Endothelial cell of umbilical vein (primary cell): ENCODE results near the gene NCAN. TPM values are rescaled to one million over a fixed set of nuclear protein-coding genes. Genes with fewer than 3 reads are reported as not detected.

Experiments
- BruUV-seq: library from RNA; stranded (reverse); fragments of 400-500 nt; replicated peaks from 2 replicates; lab custom pipeline; 2021; lab: Mats Ljungman, UMichigan
- CTCF ChIA-PET: fragments of 300-600, 350-600 bp; sonication (Branson Sonifier 250); formaldehyde crosslinking; loops from one replicate; lab custom pipeline; 2021; ENCODE audit warnings: antibody characterized with exemption, inconsistent platforms; lab: Charles Lee
- POLR2A ChIA-PET: fragments of 300-600, 350-600 bp; sonication (Branson Sonifier 250); formaldehyde crosslinking; loops from one replicate; lab custom pipeline; 2021; ENCODE audit warnings: antibody characterized with exemption, inconsistent platforms; lab: Charles Lee
- DNase-seq: peaks from one replicate; pipeline ENCODE4 v3.0.0-alpha.2; 2011; ENCODE audit warnings: low read depth, low spot score
- FAIRE-seq: peaks from 2 replicates; lab custom pipeline; 2011; peaks lifted over from hg19 to GRCh38; lab: Jason Lieb, UNC
- H2AFZ ChIP-seq: 2 replicates; pipeline ENCODE4 v1.6.0; 2012; ENCODE audit warnings: low read depth, low read length, control low read depth, inconsistent platforms
- H3K27ac ChIP-seq: 2 replicates; pipeline ENCODE4 v1.5.1; 2011; ENCODE audit warnings: low read depth, mild to moderate bottlenecking, control low read depth, low read length, moderate library complexity; ENCODE audit not compliant: insufficient read depth
- H3K27me3 ChIP-seq, 2 experiments: 2 replicates each; pipeline versions ENCODE4 v1.6.0 to v1.6.1; 2011; ENCODE audit warnings: low read length in 2 of 2, mixed read lengths in 1 of 2; ENCODE audit not compliant: control insufficient read depth in 2 of 2, insufficient read depth in 2 of 2
- H3K36me3 ChIP-seq, 2 experiments: 2 replicates in 1 of 2; 3 replicates in 1 of 2; pipeline ENCODE4 v1.5.1; 2011; ENCODE audit warnings: low read length in 2 of 2, mild to moderate bottlenecking in 1 of 2, moderate library complexity in 1 of 2; ENCODE audit not compliant: control insufficient read depth in 2 of 2, insufficient read depth in 2 of 2; ENCODE audit errors: extremely low read depth in 1 of 2
- H3K4me1 ChIP-seq: 3 replicates; pipeline ENCODE4 v1.5.1; 2011; ENCODE audit warnings: mild to moderate bottlenecking, low read length; ENCODE audit not compliant: control insufficient read depth, insufficient read depth; ENCODE audit errors: extremely low read depth
- H3K4me2 ChIP-seq: 2 replicates; pipeline ENCODE4 v1.6.1; 2011; ENCODE audit warnings: low read length, control low read depth, mixed read lengths; ENCODE audit not compliant: insufficient read depth
- H3K4me3 ChIP-seq, 3 experiments: fragments of 200-600 bp in 1 of 3; sonication (generic), shearing (Covaris generic) in 1 of 3; replicated peaks in 1 of 3; 2 replicates each; pipeline ENCODE4 v1.5.1; 2011 to 2016; ENCODE audit warnings: control low read depth in 3 of 3, low read length in 3 of 3, mild to moderate bottlenecking in 2 of 3, inconsistent platforms in 1 of 3, low read depth in 1 of 3, moderate library complexity in 1 of 3; ENCODE audit not compliant: insufficient read depth in 1 of 3
- H3K79me2 ChIP-seq: 2 replicates; pipeline ENCODE4 v1.6.0; 2012; ENCODE audit warnings: low read length, inconsistent platforms; ENCODE audit not compliant: control insufficient read depth, insufficient read depth
- H3K9ac ChIP-seq: replicated peaks from 2 replicates; pipeline ENCODE3; 2011; ENCODE audit warnings: low read length, control low read depth; ENCODE audit not compliant: insufficient read depth; ENCODE audit errors: extremely low read depth
- H3K9me1 ChIP-seq: replicated peaks from 3 replicates; pipeline ENCODE4 v1.6.0; 2011; ENCODE audit warnings: mild to moderate bottlenecking, low read length; ENCODE audit not compliant: control insufficient read depth, insufficient read depth; ENCODE audit errors: extremely low read depth
- H3K9me3 ChIP-seq: replicated peaks from 2 replicates; pipeline ENCODE4 v1.5.1; 2012; ENCODE audit warnings: low read length, inconsistent platforms; ENCODE audit not compliant: control insufficient read depth, insufficient read depth
- H4K20me1 ChIP-seq: replicated peaks from 2 replicates; pipeline ENCODE3; 2011; ENCODE audit warnings: mild to moderate bottlenecking, low read length; ENCODE audit not compliant: control insufficient read depth, insufficient read depth; ENCODE audit errors: extremely low read depth
- EZH2 ChIP-seq: IDR thresholded peaks from 2 replicates; pipeline ENCODE4 v1.6.1; 2012; ENCODE audit warnings: borderline replicate concordance, low read depth, mild to moderate bottlenecking, moderate library complexity, low read length, inconsistent platforms; ENCODE audit not compliant: severe bottlenecking
- JUN ChIP-seq: IDR thresholded peaks from 2 replicates; pipeline ENCODE4 v1.6.1; 2011; ENCODE audit warnings: borderline replicate concordance, low read depth; ENCODE audit not compliant: insufficient read length, insufficient read depth
- POLR2AphosphoS5 ChIP-seq: IDR thresholded peaks from 2 replicates; pipeline ENCODE4 v1.6.1; 2012; ENCODE audit warnings: low read depth, mild to moderate bottlenecking, control low read depth, low read length, moderate library complexity; ENCODE audit not compliant: insufficient read depth
- dilution Hi-C: fragments of 300-500 bp; cut with MboI; formaldehyde crosslinking; loops from one replicate; pipeline ENCODE4 v1.15.0; 2019; ENCODE audit warnings: low sequenced_read_pairs; ENCODE audit not compliant: extremely low pct_ligation_motif_present
- intact Hi-C: fragments of 100-400 bp; cut with micrococcal nuclease; formaldehyde crosslinking; loops from one replicate; pipeline ENCODE4 v1.10.0; 2022
- polyA plus RNA-seq, 4 experiments: library from polyadenylated mRNA; depleted of rRNA in 3 of 4; stranded (reverse) in 3 of 4; unstranded in 1 of 4; fragments of >200 nt; gene quantifications; 2 replicates each; pipeline versions ENCODE4 v1.2.1 to v1.2.3, GENCODE V29; 2011 to 2012; ENCODE audit warnings: missing spikeins in 1 of 4
- total RNA-seq: library from RNA; stranded (reverse); gene quantifications from 2 replicates; pipeline ENCODE4 v1.2.3, GENCODE V29; 2021

NCAN gene
- total and polyA plus RNA-seq, 2 donors (not counting 3 experiments of a cell fraction or from before 2014, with no cell fraction given) = not detected

GRCh38 chr19:19261350-19262189 lies 49.8 kb downstream of the NCAN start:
- no TSS peak for BruUV-seq
- Histone ChIP-seq H3K27me3 (peaks cover 29 to 30% of the 10 kb centered on the region in 2 experiments), H3K79me2 (no peaks in the 10 kb centered on the region), H3K27ac (no peak overlapping the region), H2AFZ (no peak overlapping the region), H4K20me1 (no peaks in the 10 kb centered on the region), H3K4me3 (no peak overlapping the region), H3K9ac (no peak overlapping the region), H3K4me2 (no peak overlapping the region), H3K9me3 (no peaks in the 10 kb centered on the region), H3K36me3 (no peaks in the 10 kb centered on the region), H3K4me1 (no peaks in the 10 kb centered on the region), H3K9me1 (no peaks in the 10 kb centered on the region)
- dilution Hi-C loops (no loop called here), intact Hi-C loops (no loop called here)
- DNase-seq = no peak
- FAIRE-seq = no peak
- POLR2A ChIA-PET = no interaction called here
- CTCF ChIA-PET = no interaction called here
- TF ChIP-seq JUN = no peak
- peak; percentile 29 for TF ChIP-seq EZH2

- no peaks in the 10 kb centered on the region for H3K9me3 ChIP-seq
- dilution Hi-C loops = no loop called here
- intact Hi-C loops = no loop called here
- no peaks in the 10 kb centered on the region for H3K9me1 ChIP-seq
- H2AFZ ChIP-seq = no peak overlapping the region
- H3K27ac ChIP-seq = no peak overlapping the region
- H3K27me3 ChIP-seq = peaks cover 29 to 30% of the 10 kb centered on the region in 2 experiments
- ChIA-PET POLR2A (no interaction called here), CTCF (interaction anchor here (1.3 kb wide), 1 partner anchor 15 kb away, joined by 3 read pairs; no protein-coding TSS in a partner anchor)
- DNase-seq = no peak
- no peaks in the 10 kb centered on the region for H4K20me1 ChIP-seq
- H3K36me3 ChIP-seq = no peaks in the 10 kb centered on the region
- no peak overlapping the region for H3K9ac ChIP-seq
- no TSS peak for BruUV-seq
- TF ChIP-seq POLR2AphosphoS5 (no peak), EZH2 (peak; percentile 80)
- FAIRE-seq = no peak
- no peaks in the 10 kb centered on the region for H3K4me1 ChIP-seq
- no peak overlapping the region for H3K4me3 ChIP-seq
- no peak overlapping the region for H3K4me2 ChIP-seq
- H3K79me2 ChIP-seq = no peaks in the 10 kb centered on the region
Measured at GRCh38 chr19:19262190-19263057, 50.7 kb downstream of the NCAN start.
